HEK293 (cell line): ENCODE measurements around the gene BAD.

ENCODE experiments used
- KLF1 ChIP-seq: fragments of 450-650 bp; formaldehyde crosslinking; IDR thresholded peaks from 2 replicates; pipeline ENCODE4 v1.5.1; 2016; ENCODE audit warnings: missing biosample characterization, missing genetic modification characterization
- ZNF76 ChIP-seq: fragments of 450-650 bp; formaldehyde crosslinking; IDR thresholded peaks from 2 replicates; pipeline ENCODE4; 2016; ENCODE audit warnings: low read depth, missing biosample characterization, missing genetic modification characterization, borderline replicate concordance

- no peak for TF ChIP-seq ZNF76 (tag by site-specific recombination)
- TF ChIP-seq KLF1 (tag by site-specific recombination): no peak
Measured at GRCh38 chr11:64265176-64266160, 19.0 kb downstream of the BAD start.
